HUES6 (cell line): Measurements from ENCODE around the gene WDR36.

Experiments
- H3K27ac ChIP-seq: 2 replicates; pipeline ENCODE4 v1.7.0; 2013; ENCODE audit warnings: low read depth, mild to moderate bottlenecking, low read length, inconsistent platforms
- H3K27me3 ChIP-seq: 2 replicates; pipeline ENCODE4 v1.6.1; 2013; ENCODE audit warnings: low read length; ENCODE audit not compliant: control insufficient read depth, insufficient read depth
- H3K36me3 ChIP-seq: 2 replicates; pipeline ENCODE4 v1.6.1; 2013; ENCODE audit warnings: low read length; ENCODE audit not compliant: control insufficient read depth, insufficient read depth
- H3K4me1 ChIP-seq: 2 replicates; pipeline ENCODE4 v1.6.1; 2013; ENCODE audit warnings: low read length; ENCODE audit not compliant: control insufficient read depth, insufficient read depth
- H3K4me3 ChIP-seq: 2 replicates; pipeline ENCODE4 v1.5.1; 2013; ENCODE audit warnings: low read depth, low read length
- H3K9ac ChIP-seq: one replicate; pipeline ENCODE4 v1.6.1; 2013; ENCODE audit warnings: mild to moderate bottlenecking, low read length
- H3K9me3 ChIP-seq: 2 replicates; pipeline ENCODE4 v1.6.1; 2013; ENCODE audit warnings: low read depth, low read length; ENCODE audit not compliant: control insufficient read depth, insufficient read depth

The WDR36 gene

GRCh38 chr5:111159845-111160244, 67.7 kb downstream of the WDR36 start:
- Histone ChIP-seq H3K9me3 (no peaks in the 10 kb centered on the region), H3K9ac (no peak overlapping the region), H3K4me3 (no peak overlapping the region), H3K36me3 (no peaks in the 10 kb centered on the region), H3K27ac (no peak overlapping the region), H3K4me1 (no peaks in the 10 kb centered on the region), H3K27me3 (no peaks in the 10 kb centered on the region)

GRCh38 chr5:111163000-111163399, 70.9 kb downstream of the WDR36 start:
- no peaks in the 10 kb centered on the region for H3K9me3 ChIP-seq
- H3K9ac ChIP-seq = no peak overlapping the region
- H3K36me3 ChIP-seq = no peaks in the 10 kb centered on the region
- peaks cover 4% of the 10 kb centered on the region; the same call in 1 of the 2 replicates for H3K4me1 ChIP-seq
- H3K27me3 ChIP-seq = no peaks in the 10 kb centered on the region
- H3K4me3 ChIP-seq = no peak overlapping the region
- H3K27ac ChIP-seq = no peak overlapping the region

- Histone ChIP-seq H3K9me3 (no peaks in the 10 kb centered on the region), H3K9ac (no peak overlapping the region), H3K4me3 (no peak overlapping the region), H3K4me1 (peaks cover 7% of the 10 kb centered on the region; the same call in 1 of the 2 replicates), H3K27ac (no peak overlapping the region), H3K36me3 (no peaks in the 10 kb centered on the region), H3K27me3 (no peaks in the 10 kb centered on the region)
Measured at GRCh38 chr5:111165058-111165457, 72.9 kb downstream of the WDR36 start.

- Histone ChIP-seq H3K4me3 (no peak overlapping the region), H3K4me1 (peaks cover 7% of the 10 kb centered on the region; the same call in 1 of the 2 replicates), H3K9me3 (no peaks in the 10 kb centered on the region), H3K27ac (no peak overlapping the region), H3K36me3 (no peaks in the 10 kb centered on the region), H3K9ac (no peak overlapping the region), H3K27me3 (no peaks in the 10 kb centered on the region)
Measured at GRCh38 chr5:111167551-111167950, 75.4 kb downstream of the WDR36 start.

- no peaks in the 10 kb centered on the region for H3K36me3 ChIP-seq
Measured at GRCh38 chr5:111168608-111169007, 76.5 kb downstream of the WDR36 start.

GRCh38 chr5:111169269-111169668, 77.1 kb downstream of the WDR36 start:
- peaks cover 7% of the 10 kb centered on the region; the same call in 1 of the 2 replicates for H3K4me1 ChIP-seq

More at GRCh38 chr5:111168608-111169007, 76.5 kb downstream of the WDR36 start:
- H3K27ac ChIP-seq = no peak overlapping the region
- H3K9me3 ChIP-seq = no peaks in the 10 kb centered on the region
- H3K27me3 ChIP-seq = no peaks in the 10 kb centered on the region
- no peak overlapping the region for H3K4me3 ChIP-seq
- no peak overlapping the region for H3K9ac ChIP-seq
- peaks cover 7% of the 10 kb centered on the region; the same call in 1 of the 2 replicates for H3K4me1 ChIP-seq

GRCh38 chr5:111170279-111170678, 78.1 kb downstream of the WDR36 start:
- Histone ChIP-seq H3K27me3 (no peaks in the 10 kb centered on the region), H3K27ac (no peak overlapping the region), H3K4me1 (peaks cover 5% of the 10 kb centered on the region; the same call in 1 of the 2 replicates), H3K4me3 (no peak overlapping the region), H3K9ac (no peak overlapping the region), H3K36me3 (no peaks in the 10 kb centered on the region), H3K9me3 (no peaks in the 10 kb centered on the region)

More at GRCh38 chr5:111169269-111169668, 77.1 kb downstream of the WDR36 start:
- Histone ChIP-seq H3K9me3 (no peaks in the 10 kb centered on the region), H3K9ac (no peak overlapping the region), H3K27ac (no peak overlapping the region), H3K36me3 (no peaks in the 10 kb centered on the region), H3K4me3 (no peak overlapping the region), H3K27me3 (no peaks in the 10 kb centered on the region)

GRCh38 chr5:111172504-111172903, 80.4 kb downstream of the WDR36 start:
- Histone ChIP-seq H3K27ac (no peak overlapping the region), H3K27me3 (no peaks in the 10 kb centered on the region)

GRCh38 chr5:111173476-111173875, 81.3 kb downstream of the WDR36 start:
- H3K9me3 ChIP-seq = no peaks in the 10 kb centered on the region
- H3K4me3 ChIP-seq = no peak overlapping the region
- no peak overlapping the region for H3K27ac ChIP-seq
- H3K4me1 ChIP-seq = peaks cover 2% of the 10 kb centered on the region; the same call in 1 of the 2 replicates
- H3K27me3 ChIP-seq = no peaks in the 10 kb centered on the region
- no peaks in the 10 kb centered on the region for H3K36me3 ChIP-seq
- H3K9ac ChIP-seq = no peak overlapping the region

More at GRCh38 chr5:111172504-111172903, 80.4 kb downstream of the WDR36 start:
- Histone ChIP-seq H3K4me1 (peaks cover 2% of the 10 kb centered on the region; the same call in 1 of the 2 replicates), H3K9ac (no peak overlapping the region), H3K36me3 (no peaks in the 10 kb centered on the region), H3K9me3 (no peaks in the 10 kb centered on the region), H3K4me3 (no peak overlapping the region)
